Measurements from ENCODE around the gene CIBAR2.
A peak's percentile ranks its signal among the peaks of the same experiment; 100 is the strongest.

CIBAR2 gene

GRCh38 chr16:85136213-85136701, 24.0 kb upstream of the CIBAR2 start:
- H3K27ac ChIP-seq, result peak overlapping the region; percentile 75
- TF ChIP-seq, protein P1, sequence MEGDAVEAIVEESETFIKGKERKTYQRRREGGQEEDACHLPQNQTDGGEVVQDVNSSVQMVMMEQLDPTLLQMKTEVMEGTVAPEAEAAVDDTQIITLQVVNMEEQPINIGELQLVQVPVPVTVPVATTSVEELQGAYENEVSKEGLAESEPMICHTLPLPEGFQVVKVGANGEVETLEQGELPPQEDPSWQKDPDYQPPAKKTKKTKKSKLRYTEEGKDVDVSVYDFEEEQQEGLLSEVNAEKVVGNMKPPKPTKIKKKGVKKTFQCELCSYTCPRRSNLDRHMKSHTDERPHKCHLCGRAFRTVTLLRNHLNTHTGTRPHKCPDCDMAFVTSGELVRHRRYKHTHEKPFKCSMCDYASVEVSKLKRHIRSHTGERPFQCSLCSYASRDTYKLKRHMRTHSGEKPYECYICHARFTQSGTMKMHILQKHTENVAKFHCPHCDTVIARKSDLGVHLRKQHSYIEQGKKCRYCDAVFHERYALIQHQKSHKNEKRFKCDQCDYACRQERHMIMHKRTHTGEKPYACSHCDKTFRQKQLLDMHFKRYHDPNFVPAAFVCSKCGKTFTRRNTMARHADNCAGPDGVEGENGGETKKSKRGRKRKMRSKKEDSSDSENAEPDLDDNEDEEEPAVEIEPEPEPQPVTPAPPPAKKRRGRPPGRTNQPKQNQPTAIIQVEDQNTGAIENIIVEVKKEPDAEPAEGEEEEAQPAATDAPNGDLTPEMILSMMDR (conservative IDR thresholded peaks at IDR 0.05; ENCODE audit: low read depth), result no peak
- ChIA-PET POLR2A (ENCODE audit: low non-redundant PET) (no interaction called here), CTCF (no interaction called here)
- DNase-seq (ENCODE audit: low spot score), result no peak

GRCh38 chr16:85134789-85135142, 22.5 kb upstream of the CIBAR2 start:
- TF ChIP-seq, protein P1 (conservative IDR thresholded peaks at IDR 0.05; ENCODE audit: low read depth), result no peak
- H3K27ac ChIP-seq, result no peak overlapping the region
- POLR2A ChIA-PET (ENCODE audit: low non-redundant PET), result no interaction called here
- DNase-seq (ENCODE audit: low spot score), result no peak
- CTCF ChIA-PET, result interaction anchor here (0.7 to 1.2 kb wide), 2 partner anchors 20 to 511 kb away, joined by 3 to 8 read pairs; no protein-coding TSS in a partner anchor

- no peak for DNase-seq (ENCODE audit: low spot score)
- POLR2A ChIA-PET (ENCODE audit: low non-redundant PET), result no interaction called here
These were observed 22.0 kb upstream of the CIBAR2 start for GRCh38 chr16:85134076-85134788.

DNA sequence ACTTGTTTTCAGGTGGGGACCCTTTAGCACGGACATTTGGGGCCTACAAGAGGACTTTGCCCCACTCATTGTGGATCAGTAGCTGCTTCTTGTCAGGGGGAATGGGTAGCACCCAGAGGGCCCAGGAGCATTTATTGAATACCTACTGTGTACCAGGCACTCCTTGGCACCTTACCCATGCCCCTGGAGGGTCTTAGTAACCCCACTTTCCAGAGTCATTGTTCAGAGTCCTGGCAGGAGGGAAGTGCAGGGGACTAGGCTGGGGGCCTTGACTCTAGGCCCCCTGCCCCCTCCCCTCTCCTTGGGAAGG, 21.0 kb upstream of the CIBAR2 start:
- ChIA-PET POLR2A (ENCODE audit: low non-redundant PET) (no interaction called here), CTCF (no interaction called here)
- no peak for DNase-seq (ENCODE audit: low spot score)
- H3K27ac ChIP-seq, result no peak overlapping the region
- TF ChIP-seq, protein P1 (conservative IDR thresholded peaks at IDR 0.05; ENCODE audit: low read depth), result no peak

More at GRCh38 chr16:85134076-85134788, 22.0 kb upstream of the CIBAR2 start:
- H3K27ac ChIP-seq, result no peak overlapping the region
- TF ChIP-seq, protein P1 (conservative IDR thresholded peaks at IDR 0.05; ENCODE audit: low read depth), result no peak
- CTCF ChIA-PET, result interaction anchor here (0.7 kb wide), 1 partner anchor 512 kb away, joined by 3 read pairs; no protein-coding TSS in a partner anchor

GRCh38 chr16:85132456-85133289, 20.4 kb upstream of the CIBAR2 start:
- POLR2A ChIA-PET (ENCODE audit: low non-redundant PET), result no interaction called here

DNA sequence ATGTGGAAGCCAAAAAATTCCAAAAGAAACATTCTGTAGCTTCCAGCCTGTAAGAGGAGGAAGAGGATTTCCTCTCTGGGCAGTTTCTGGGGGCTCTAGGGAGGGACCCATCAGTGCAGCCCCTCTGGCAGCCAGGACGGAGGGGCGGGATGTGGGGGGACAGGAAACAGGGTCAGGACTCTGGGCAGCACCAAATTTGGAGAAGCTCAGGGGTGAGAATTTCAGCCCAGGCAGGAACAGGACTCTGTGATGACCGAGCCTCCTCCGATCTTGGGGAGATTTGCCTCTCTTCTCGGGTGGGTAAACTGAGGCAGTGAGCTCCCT, 18.4 kb upstream of the CIBAR2 start:
- no peak for DNase-seq (ENCODE audit: low spot score)
- CTCF ChIA-PET, result interaction anchor here (1.1 to 1.2 kb wide), 2 partner anchors 9 to 16 kb away, joined by 3 read pairs; no protein-coding TSS in a partner anchor
- peak overlapping the region; percentile 74 for H3K27ac ChIP-seq
- POLR2A ChIA-PET (ENCODE audit: low non-redundant PET), result interaction anchor here (0.5 kb wide), 1 partner anchor 12 kb away, joined by 4 read pairs; no protein-coding TSS in a partner anchor
- TF ChIP-seq, protein P1 (conservative IDR thresholded peaks at IDR 0.05; ENCODE audit: low read depth), result no peak

More at GRCh38 chr16:85132456-85133289, 20.4 kb upstream of the CIBAR2 start:
- no peak overlapping the region for H3K27ac ChIP-seq
- TF ChIP-seq, protein P1 (conservative IDR thresholded peaks at IDR 0.05; ENCODE audit: low read depth), result no peak
- DNase-seq (ENCODE audit: low spot score), result no peak
- CTCF ChIA-PET, result no interaction called here

All from RWPE1 (cell line).